Eye (tissue), 1 donor: ENCODE measurements around the gene LPIN1.
A peak's percentile ranks its signal among the peaks of the same experiment; 100 is the strongest.
"Not testable (repeated sequence)": the region's sequence is repeated elsewhere in the genome, so short reads cannot be mapped to it uniquely, and the experiment has no call there.

ENCODE experiments used
- DNase-seq: peaks from one replicate; pipeline ENCODE4 v3.0.0-alpha.2; 2015

The LPIN1 gene

DNA sequence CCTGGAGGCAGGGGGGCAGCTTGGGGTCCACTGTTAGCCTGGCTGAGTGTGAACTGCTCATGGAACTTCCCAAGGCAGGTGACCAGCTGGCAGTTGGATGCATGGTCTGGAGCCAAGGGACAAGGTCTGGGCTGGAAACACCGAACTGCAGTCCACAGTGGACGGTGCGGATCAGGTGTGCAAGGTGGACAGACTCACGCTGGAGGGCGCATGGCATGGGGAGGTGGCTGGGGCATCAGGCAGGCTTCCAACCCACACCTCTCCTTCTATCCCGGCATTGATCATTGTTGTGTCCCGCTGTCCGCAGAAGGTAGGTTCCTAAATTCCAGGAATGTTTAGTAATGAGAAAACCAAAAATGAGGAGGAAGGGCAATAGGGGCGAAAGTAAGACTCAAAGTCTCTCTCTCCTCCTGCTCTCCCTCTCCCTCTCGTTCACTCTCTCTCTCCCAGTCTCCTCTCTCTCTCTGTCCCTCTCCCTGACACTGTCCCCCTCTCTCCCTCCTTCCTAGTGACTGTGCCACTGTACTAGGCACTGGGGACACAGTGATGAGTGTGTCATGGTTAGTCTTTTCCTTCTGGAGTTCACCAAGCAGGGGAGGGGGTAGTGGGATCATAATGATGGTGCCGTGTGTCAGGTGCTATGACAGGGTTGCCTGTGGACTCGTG, 30.3 kb upstream of the LPIN1 start:
- no peak for DNase-seq

DNA sequence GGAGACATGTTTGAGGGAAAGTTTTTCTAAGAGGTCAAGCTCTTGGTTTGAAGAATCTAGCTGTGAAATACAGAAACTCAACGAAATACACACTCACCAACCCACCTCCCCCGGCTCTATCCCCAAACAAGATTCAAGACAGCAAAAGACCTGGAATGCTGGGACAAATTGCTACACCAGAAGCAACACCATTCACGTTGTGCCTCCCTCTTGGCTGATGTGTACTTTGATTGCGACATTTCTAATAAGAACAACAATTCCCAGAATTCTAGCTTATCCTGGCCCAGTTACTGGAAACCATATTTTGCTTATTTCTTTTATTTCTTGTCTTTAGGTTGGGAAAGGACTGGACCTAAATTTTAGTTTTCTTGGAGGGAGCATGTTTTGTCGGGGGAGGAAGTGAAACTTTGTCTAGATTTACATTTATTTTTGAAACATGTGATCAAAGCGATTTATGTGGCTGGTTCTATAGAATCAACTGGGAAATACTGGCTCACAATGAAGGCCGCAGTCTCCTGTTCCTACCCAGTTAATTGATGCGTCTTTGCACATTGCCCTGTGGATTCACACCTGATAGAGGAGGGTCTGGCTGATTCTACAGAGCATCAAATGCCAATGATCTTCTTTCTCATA, 29.6 kb upstream of the LPIN1 start:
- DNase-seq = no peak

DNA sequence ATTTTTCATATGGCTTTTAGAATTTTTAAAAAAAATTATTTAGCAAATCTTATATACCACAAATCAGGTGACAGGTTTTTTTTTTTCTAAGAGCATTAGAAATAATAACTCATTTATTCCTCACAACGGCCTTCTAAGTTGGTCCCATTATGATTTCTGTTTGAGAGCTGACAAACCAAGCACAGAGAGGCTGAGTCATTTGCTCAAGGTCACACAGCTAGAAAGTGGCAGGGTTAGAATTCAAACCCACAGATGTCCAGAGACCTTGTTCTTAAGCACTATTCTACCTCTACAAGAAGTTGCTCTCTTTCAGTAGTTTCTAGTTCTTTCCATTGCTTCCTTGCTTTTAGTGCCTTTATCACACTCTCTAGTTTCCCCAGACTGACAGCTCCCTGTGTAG, 28.8 kb upstream of the LPIN1 start:
- DNase-seq = no peak

DNA sequence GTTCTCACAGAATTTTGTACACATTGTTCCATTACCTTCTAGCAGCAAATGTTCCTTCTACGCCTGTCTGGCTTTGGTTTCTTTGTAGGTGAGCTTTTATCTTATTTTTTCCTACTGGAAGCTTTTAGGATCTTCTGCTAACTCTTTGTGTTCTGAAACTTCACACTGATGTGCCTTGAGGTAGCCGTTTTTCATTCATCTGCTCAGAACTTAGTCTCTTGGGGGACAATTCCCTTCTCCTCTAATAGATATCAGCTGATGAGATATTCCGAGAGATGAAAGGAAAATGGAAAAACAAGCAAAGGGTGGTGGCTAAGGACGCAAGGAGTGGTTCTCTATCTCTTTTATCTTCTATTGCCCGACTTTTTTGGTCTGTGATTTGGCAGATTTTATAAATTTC, 27.8 kb upstream of the LPIN1 start:
- DNase-seq = peak; percentile 22

DNA sequence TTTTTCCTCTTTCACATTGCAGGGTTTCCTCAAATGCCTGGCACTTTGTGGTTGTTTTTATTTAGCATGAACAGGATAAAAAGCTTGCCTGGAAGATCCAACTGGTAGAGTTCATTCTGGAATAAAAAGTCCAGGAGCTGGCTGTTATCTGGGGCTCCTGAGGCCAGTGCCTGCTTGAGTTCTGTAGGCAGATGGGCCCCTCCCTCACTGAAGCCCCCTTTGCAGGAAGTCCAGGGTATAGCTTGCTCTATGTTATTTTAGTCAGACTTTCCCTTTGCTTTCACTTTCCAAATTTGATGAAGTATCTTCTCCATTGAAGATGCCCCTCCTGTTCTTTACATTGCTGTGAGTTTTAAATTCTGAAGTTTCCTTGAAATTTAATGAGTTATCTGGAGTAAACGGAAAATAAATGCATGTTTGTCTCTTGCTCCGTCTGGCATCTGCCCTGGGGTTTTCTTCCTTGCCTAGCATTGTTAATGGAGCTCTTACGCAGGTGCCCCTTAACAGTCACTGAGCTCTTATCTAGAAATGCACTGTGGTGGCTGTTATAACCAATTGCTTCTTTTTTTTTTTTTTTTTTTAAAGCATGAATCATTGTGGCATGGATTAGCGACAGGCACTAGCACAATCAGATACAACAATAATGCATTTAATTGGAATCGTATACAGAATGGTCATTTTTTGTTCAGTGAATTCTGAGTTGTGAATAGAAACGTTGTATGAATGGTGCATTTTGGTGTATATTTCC, 27.0 kb upstream of the LPIN1 start:
- no peak for DNase-seq

DNA sequence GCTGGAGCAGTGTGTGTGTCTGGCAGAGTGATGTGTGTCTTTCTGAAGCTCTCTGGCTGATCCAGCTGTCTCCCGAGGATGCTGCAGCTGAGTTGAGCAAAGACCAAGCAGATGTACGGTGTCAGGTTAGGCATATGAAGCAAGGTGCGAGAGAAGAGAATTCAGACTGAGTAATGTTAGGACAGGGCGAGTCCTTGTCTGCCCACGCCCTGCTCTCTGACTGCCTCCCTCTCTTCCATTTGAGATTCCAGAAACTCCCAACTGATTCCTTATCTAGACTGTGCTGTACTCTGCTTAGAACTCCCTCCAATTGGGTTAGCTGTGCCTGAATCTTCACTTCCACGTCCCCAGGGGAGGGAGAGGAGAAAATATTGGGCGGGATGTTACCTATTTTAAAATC, 25.7 kb upstream of the LPIN1 start:
- DNase-seq = no peak

GRCh38 chr2:11722292-11723060, 24.0 kb upstream of the LPIN1 start:
- no peak for DNase-seq

DNA sequence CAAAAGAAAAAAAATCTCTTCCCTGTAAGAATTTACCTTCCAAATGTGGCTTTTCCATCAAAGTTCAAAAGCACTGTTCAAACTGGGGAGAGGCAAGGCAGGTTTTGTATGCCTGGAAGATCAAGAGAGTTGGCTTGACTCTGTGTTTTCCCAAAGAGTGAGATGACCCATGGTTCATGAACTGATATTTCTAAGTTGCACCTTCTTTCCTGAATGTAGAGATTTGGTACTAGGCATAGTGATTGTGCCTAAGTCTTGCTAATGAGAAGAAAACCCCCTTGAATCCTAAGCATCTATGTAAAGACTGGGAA, 23.4 kb upstream of the LPIN1 start:
- DNase-seq = no peak

DNA sequence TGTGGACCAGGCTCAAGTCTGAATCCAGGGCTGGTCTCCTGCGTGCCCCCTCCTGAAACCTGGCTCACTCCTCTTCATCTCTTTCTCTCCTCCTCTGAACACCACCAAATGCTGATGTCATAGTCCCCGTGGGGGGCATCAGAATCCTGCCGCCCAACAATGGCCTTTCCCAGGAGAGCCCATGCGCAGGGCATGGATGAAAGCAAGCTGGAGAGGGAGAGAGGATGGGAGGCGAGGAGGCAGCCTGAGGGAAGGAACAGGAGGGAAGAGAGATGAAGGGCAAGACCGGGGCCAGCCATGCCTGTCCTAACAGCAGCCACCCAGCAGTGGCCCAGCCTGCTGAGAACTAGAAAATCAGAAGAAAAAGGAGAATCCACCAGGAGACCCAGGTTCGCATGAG, 22.3 kb upstream of the LPIN1 start:
- no peak for DNase-seq

DNA sequence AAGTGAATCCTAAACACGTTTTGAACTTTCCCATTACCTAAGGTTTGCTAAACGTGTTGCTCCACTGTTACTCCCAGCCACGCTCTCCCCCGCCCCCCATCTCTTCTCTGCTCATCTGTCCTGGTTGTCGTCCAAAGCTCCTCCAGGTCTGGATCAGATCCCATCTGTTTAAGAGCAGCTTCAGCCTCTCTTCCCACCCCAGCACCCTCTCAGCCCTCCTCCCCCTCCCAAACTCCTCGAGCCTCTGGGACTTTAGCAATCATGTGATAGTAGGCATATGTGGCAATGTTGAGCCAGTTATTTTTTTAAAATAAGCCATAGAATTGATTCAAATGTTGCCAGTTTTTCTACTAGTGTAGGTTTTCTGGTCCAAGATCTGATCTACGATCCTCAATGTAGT, 20.0 kb upstream of the LPIN1 start:
- DNase-seq = no peak

GRCh38 chr2:11729362-11730212, 16.8 kb upstream of the LPIN1 start:
- no peak for DNase-seq

DNA sequence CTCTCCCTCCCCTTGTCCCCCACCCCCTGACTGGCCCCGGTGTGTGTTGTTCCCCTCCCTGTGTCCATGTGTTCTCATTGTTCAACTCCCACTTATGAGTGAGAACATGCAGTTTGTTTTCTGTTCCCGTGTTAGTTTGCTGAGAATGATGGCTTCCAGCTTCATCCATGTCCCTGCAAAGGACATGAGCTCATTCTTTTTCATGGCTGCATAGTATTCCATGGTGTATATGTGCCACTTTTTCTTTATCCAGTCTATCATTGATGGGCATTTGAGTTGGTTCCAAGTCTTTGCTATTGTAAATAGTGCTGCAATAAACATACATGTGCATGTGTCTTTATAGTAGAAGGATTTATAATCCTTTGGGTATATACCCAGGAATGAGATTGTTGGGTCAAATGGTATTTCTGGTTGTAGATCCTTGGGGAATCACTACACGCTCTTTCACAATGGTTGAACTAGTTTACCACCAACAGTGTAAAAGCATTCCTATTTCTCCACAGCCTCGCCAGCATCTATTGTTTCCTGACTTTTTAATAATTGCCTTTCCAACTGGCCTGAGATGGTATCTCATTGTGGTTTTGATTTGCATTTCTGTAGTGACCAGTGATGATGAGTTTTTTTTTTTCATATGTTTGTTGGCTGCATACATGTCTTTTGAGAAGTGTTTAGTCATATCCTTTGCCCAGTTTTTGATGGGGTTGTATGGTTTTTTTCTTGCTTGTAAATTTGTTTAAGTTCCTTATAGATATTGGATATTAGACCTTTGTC, 15.0 kb upstream of the LPIN1 start:
- DNase-seq = not testable (repeated sequence)

DNA sequence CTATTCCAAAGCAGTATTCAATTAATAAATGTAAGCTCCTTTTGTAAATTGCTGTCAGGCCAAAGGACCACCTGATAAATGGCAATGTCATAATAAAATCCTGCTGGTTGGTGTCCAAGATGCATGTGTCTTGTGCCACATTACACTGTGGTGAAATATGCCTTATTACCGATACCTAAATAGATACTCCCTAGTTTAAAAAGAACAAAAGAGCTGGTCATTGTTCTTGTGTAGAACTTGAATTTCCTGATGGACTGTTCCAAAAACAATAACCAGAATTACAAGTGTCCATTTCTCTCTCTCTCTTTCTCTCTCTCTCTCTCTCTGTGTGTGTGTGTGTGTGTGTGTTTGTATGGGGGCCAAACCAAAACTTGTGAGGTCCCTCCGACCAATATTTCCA, 13.8 kb upstream of the LPIN1 start:
- DNase-seq = no peak

GRCh38 chr2:11737852-11738251, 8.6 kb upstream of the LPIN1 start:
- not testable (repeated sequence) for DNase-seq

- peak; percentile 70 for DNase-seq
Observed at GRCh38 chr2:11738589-11739436, 7.6 kb upstream of the LPIN1 start.

DNA sequence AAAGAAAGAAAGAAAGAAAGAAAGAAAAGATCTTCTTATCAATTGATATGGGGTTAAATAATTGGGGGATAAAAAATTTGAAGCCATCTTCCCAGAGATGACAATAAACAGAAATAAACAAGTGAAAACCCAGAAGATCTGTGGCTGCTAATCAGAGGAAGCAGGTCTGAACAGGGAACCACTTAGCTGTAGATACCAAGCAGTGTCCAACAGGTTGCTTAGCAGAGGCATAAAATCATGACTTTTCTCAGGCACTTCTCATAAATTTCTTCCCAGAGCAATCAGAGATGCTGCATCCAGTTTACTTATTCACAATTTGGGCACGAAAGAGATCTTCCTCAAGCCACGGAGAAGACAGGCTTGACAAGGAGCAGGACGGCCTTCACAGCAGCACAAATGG, 5.7 kb upstream of the LPIN1 start:
- DNase-seq = no peak

DNA sequence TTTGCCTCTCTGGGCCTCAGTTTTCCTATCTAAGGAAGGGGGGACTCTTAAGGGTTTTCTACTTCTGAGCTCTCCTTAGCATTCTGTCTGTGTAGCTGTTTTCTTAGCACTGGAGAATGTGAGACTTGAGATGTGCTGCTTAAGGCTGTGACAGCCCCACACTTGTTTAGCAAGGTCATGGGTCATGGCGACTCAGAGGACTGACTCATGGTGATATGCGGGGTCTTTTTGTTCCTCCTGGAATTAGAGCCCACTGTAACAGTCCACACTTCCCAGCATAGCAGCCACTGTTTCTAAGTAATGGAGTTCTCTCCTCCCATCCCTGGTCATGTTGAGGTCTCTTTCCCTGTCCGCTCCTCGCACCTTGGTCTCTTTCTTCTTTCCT, 4.1 kb upstream of the LPIN1 start:
- no peak for DNase-seq

GRCh38 chr2:11742702-11743357, 3.6 kb upstream of the LPIN1 start:
- DNase-seq = no peak

DNA sequence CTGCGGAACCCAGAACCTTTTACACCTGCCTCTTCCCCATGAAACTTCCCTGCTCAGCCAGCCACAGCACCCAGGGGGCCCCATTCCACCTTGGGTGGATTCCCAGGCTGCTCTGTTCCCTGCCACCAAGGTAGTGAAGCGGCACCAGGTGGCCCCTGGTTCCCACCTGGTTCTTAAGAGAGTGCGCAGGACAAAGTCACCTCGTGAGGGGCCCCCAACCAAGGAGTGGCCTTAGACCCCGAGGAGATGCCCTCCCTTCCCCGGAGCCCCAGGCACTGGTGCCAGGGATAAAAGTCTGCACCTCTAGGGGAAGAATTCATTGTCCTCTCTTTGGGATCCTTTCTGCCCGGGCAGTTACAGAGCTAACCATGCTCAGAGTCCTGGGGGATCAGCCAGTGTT, 3.1 kb upstream of the LPIN1 start:
- DNase-seq = no peak

- peak; percentile 95 for DNase-seq
Observed at GRCh38 chr2:11743846-11744553, 2.4 kb upstream of the LPIN1 start.
